ENCODE results near the gene GPR146.

Gene GPR146

GRCh38 chr7:1019255-1019785 lies 25.0 kb upstream of the GPR146 start:
- Histone ChIP-seq H3K27me3 (replicated peaks; ENCODE audit: control insufficient read depth, insufficient read depth, low read length, poor library complexity, severe bottlenecking) (no peaks in the 10 kb centered on the region), H3K27ac (ENCODE audit: insufficient read depth, low read length, poor library complexity, severe bottlenecking) (no peak overlapping the region), H3K36me3 (ENCODE audit: control insufficient read depth, insufficient read depth, low read length) (peaks cover 6% of the 10 kb centered on the region), H3K4me3 (ENCODE audit: insufficient read depth, low read depth, low read length, poor library complexity, severe bottlenecking) (no peak overlapping the region), H3K4me1 (ENCODE audit: control insufficient read depth, insufficient read depth, low read length, poor library complexity, severe bottlenecking) (no peaks in the 10 kb centered on the region), H3K9me3 (ENCODE audit: control insufficient read depth, low read length) (no peaks in the 10 kb centered on the region)
- no peak for DNase-seq

GRCh38 chr7:1019789-1020610 lies 24.3 kb upstream of the GPR146 start:
- no peaks in the 10 kb centered on the region for H3K27me3 ChIP-seq (replicated peaks; ENCODE audit: control insufficient read depth, insufficient read depth, low read length, poor library complexity, severe bottlenecking)
- no peaks in the 10 kb centered on the region for H3K4me1 ChIP-seq (ENCODE audit: control insufficient read depth, insufficient read depth, low read length, poor library complexity, severe bottlenecking)
- H3K4me3 ChIP-seq (ENCODE audit: insufficient read depth, low read depth, low read length, poor library complexity, severe bottlenecking) = no peak overlapping the region
- no peak overlapping the region for H3K27ac ChIP-seq (ENCODE audit: insufficient read depth, low read length, poor library complexity, severe bottlenecking)
- DNase-seq = no peak
- no peaks in the 10 kb centered on the region for H3K9me3 ChIP-seq (ENCODE audit: control insufficient read depth, low read length)
- peaks cover 6% of the 10 kb centered on the region for H3K36me3 ChIP-seq (ENCODE audit: control insufficient read depth, insufficient read depth, low read length)

GRCh38 chr7:1020849-1021251 lies 23.5 kb upstream of the GPR146 start:
- H3K4me3 ChIP-seq (ENCODE audit: insufficient read depth, low read depth, low read length, poor library complexity, severe bottlenecking) = no peak overlapping the region
- no peaks in the 10 kb centered on the region for H3K4me1 ChIP-seq (ENCODE audit: control insufficient read depth, insufficient read depth, low read length, poor library complexity, severe bottlenecking)
- no peak for DNase-seq
- H3K36me3 ChIP-seq (ENCODE audit: control insufficient read depth, insufficient read depth, low read length) = peaks cover 9% of the 10 kb centered on the region
- no peak overlapping the region for H3K27ac ChIP-seq (ENCODE audit: insufficient read depth, low read length, poor library complexity, severe bottlenecking)
- no peaks in the 10 kb centered on the region for H3K9me3 ChIP-seq (ENCODE audit: control insufficient read depth, low read length)
- H3K27me3 ChIP-seq (replicated peaks; ENCODE audit: control insufficient read depth, insufficient read depth, low read length, poor library complexity, severe bottlenecking) = no peaks in the 10 kb centered on the region

- Histone ChIP-seq H3K27me3 (replicated peaks; ENCODE audit: control insufficient read depth, insufficient read depth, low read length, poor library complexity, severe bottlenecking) (no peaks in the 10 kb centered on the region), H3K9me3 (ENCODE audit: control insufficient read depth, low read length) (no peaks in the 10 kb centered on the region), H3K27ac (ENCODE audit: insufficient read depth, low read length, poor library complexity, severe bottlenecking) (no peak overlapping the region), H3K36me3 (ENCODE audit: control insufficient read depth, insufficient read depth, low read length) (peaks cover 11% of the 10 kb centered on the region), H3K4me1 (ENCODE audit: control insufficient read depth, insufficient read depth, low read length, poor library complexity, severe bottlenecking) (no peaks in the 10 kb centered on the region), H3K4me3 (ENCODE audit: insufficient read depth, low read depth, low read length, poor library complexity, severe bottlenecking) (no peak overlapping the region)
- DNase-seq = no peak
These were observed 23.0 kb upstream of the GPR146 start for GRCh38 chr7:1021366-1021765.

GRCh38 chr7:1021931-1022330 lies 22.4 kb upstream of the GPR146 start:
- no peaks in the 10 kb centered on the region for H3K9me3 ChIP-seq (ENCODE audit: control insufficient read depth, low read length)
- DNase-seq = no peak
- no peak overlapping the region for H3K27ac ChIP-seq (ENCODE audit: insufficient read depth, low read length, poor library complexity, severe bottlenecking)
- H3K4me1 ChIP-seq (ENCODE audit: control insufficient read depth, insufficient read depth, low read length, poor library complexity, severe bottlenecking) = no peaks in the 10 kb centered on the region
- peaks cover 13% of the 10 kb centered on the region for H3K36me3 ChIP-seq (ENCODE audit: control insufficient read depth, insufficient read depth, low read length)
- H3K4me3 ChIP-seq (ENCODE audit: insufficient read depth, low read depth, low read length, poor library complexity, severe bottlenecking) = no peak overlapping the region
- H3K27me3 ChIP-seq (replicated peaks; ENCODE audit: control insufficient read depth, insufficient read depth, low read length, poor library complexity, severe bottlenecking) = no peaks in the 10 kb centered on the region

- Histone ChIP-seq H3K27ac (ENCODE audit: insufficient read depth, low read length, poor library complexity, severe bottlenecking) (no peak overlapping the region), H3K9me3 (ENCODE audit: control insufficient read depth, low read length) (no peaks in the 10 kb centered on the region), H3K4me3 (ENCODE audit: insufficient read depth, low read depth, low read length, poor library complexity, severe bottlenecking) (no peak overlapping the region), H3K4me1 (ENCODE audit: control insufficient read depth, insufficient read depth, low read length, poor library complexity, severe bottlenecking) (no peaks in the 10 kb centered on the region), H3K27me3 (replicated peaks; ENCODE audit: control insufficient read depth, insufficient read depth, low read length, poor library complexity, severe bottlenecking) (no peaks in the 10 kb centered on the region), H3K36me3 (ENCODE audit: control insufficient read depth, insufficient read depth, low read length) (peaks cover 13% of the 10 kb centered on the region)
- DNase-seq = no peak
These were observed 22.0 kb upstream of the GPR146 start for GRCh38 chr7:1022356-1022755.

GRCh38 chr7:1022801-1023465 lies 21.4 kb upstream of the GPR146 start:
- DNase-seq = no peak
- Histone ChIP-seq H3K9me3 (ENCODE audit: control insufficient read depth, low read length) (no peaks in the 10 kb centered on the region), H3K36me3 (ENCODE audit: control insufficient read depth, insufficient read depth, low read length) (peaks cover 13% of the 10 kb centered on the region), H3K27me3 (replicated peaks; ENCODE audit: control insufficient read depth, insufficient read depth, low read length, poor library complexity, severe bottlenecking) (no peaks in the 10 kb centered on the region), H3K4me3 (ENCODE audit: insufficient read depth, low read depth, low read length, poor library complexity, severe bottlenecking) (no peak overlapping the region), H3K27ac (ENCODE audit: insufficient read depth, low read length, poor library complexity, severe bottlenecking) (no peak overlapping the region), H3K4me1 (ENCODE audit: control insufficient read depth, insufficient read depth, low read length, poor library complexity, severe bottlenecking) (peaks cover 4% of the 10 kb centered on the region)

- H3K36me3 ChIP-seq (ENCODE audit: control insufficient read depth, insufficient read depth, low read length) = peaks cover 13% of the 10 kb centered on the region
- no peaks in the 10 kb centered on the region for H3K27me3 ChIP-seq (replicated peaks; ENCODE audit: control insufficient read depth, insufficient read depth, low read length, poor library complexity, severe bottlenecking)
- peaks cover 13% of the 10 kb centered on the region for H3K4me1 ChIP-seq (ENCODE audit: control insufficient read depth, insufficient read depth, low read length, poor library complexity, severe bottlenecking)
- H3K4me3 ChIP-seq (ENCODE audit: insufficient read depth, low read depth, low read length, poor library complexity, severe bottlenecking) = no peak overlapping the region
- no peak overlapping the region for H3K27ac ChIP-seq (ENCODE audit: insufficient read depth, low read length, poor library complexity, severe bottlenecking)
- no peak for DNase-seq
- H3K9me3 ChIP-seq (ENCODE audit: control insufficient read depth, low read length) = no peaks in the 10 kb centered on the region
These were observed 20.0 kb upstream of the GPR146 start for GRCh38 chr7:1024331-1024841.

GRCh38 chr7:1024876-1025742 lies 19.2 kb upstream of the GPR146 start:
- H3K4me1 ChIP-seq (ENCODE audit: control insufficient read depth, insufficient read depth, low read length, poor library complexity, severe bottlenecking) = peaks cover 18% of the 10 kb centered on the region
- DNase-seq = no peak
- H3K36me3 ChIP-seq (ENCODE audit: control insufficient read depth, insufficient read depth, low read length) = peaks cover 13% of the 10 kb centered on the region
- H3K27ac ChIP-seq (ENCODE audit: insufficient read depth, low read length, poor library complexity, severe bottlenecking) = no peak overlapping the region
- no peaks in the 10 kb centered on the region for H3K27me3 ChIP-seq (replicated peaks; ENCODE audit: control insufficient read depth, insufficient read depth, low read length, poor library complexity, severe bottlenecking)
- no peak overlapping the region for H3K4me3 ChIP-seq (ENCODE audit: insufficient read depth, low read depth, low read length, poor library complexity, severe bottlenecking)
- no peaks in the 10 kb centered on the region for H3K9me3 ChIP-seq (ENCODE audit: control insufficient read depth, low read length)
